KMS-11 (cell line): ENCODE data around the gene CXXC4.

Experiments
- H2AFZ ChIP-seq: fragments of 200-600 bp; sonication (generic); 2 replicates; pipeline ENCODE4 v1.6.1; 2016; ENCODE audit warnings: antibody characterized with exemption, mixed run types, low read depth
- H3K27ac ChIP-seq: fragments of 200-600 bp; sonication (generic); 2 replicates; pipeline ENCODE4 v1.6.1; 2016; ENCODE audit warnings: mild to moderate bottlenecking, mixed run types
- H3K27me3 ChIP-seq: fragments of 200-600 bp; sonication (generic); 2 replicates; pipeline ENCODE4 v1.6.1; 2017; ENCODE audit warnings: mild to moderate bottlenecking, low read depth, mixed run types, moderate library complexity; ENCODE audit not compliant: insufficient read depth
- H3K36me3 ChIP-seq: fragments of 200-600 bp; sonication (generic); 2 replicates; pipeline ENCODE4 v1.6.1; 2017; ENCODE audit warnings: mild to moderate bottlenecking, mixed run types; ENCODE audit not compliant: insufficient read depth
- H3K4me1 ChIP-seq: fragments of 200-600 bp; sonication (generic); 2 replicates; pipeline ENCODE4 v1.6.1; 2016; ENCODE audit warnings: mild to moderate bottlenecking, low read depth, mixed run types; ENCODE audit not compliant: poor library complexity, severe bottlenecking
- H3K4me2 ChIP-seq: fragments of 200-600 bp; sonication (generic); 2 replicates; pipeline ENCODE4 v1.7.0; 2016; ENCODE audit warnings: mild to moderate bottlenecking, mixed run types
- H3K4me3 ChIP-seq: fragments of 200-600 bp; sonication (generic); IDR thresholded peaks from 2 replicates; pipeline ENCODE4 v1.6.1; 2017; ENCODE audit warnings: low read depth, low read length, mixed read lengths; ENCODE audit not compliant: insufficient read depth
- H3K79me2 ChIP-seq: fragments of 200-600 bp; sonication (generic); 2 replicates; pipeline ENCODE4 v1.6.1; 2016; ENCODE audit warnings: low read depth, mixed run types; ENCODE audit not compliant: insufficient read depth
- H3K9ac ChIP-seq: fragments of 200-600 bp; sonication (generic); 2 replicates; pipeline ENCODE4 v1.6.1; 2016; ENCODE audit warnings: mild to moderate bottlenecking, mixed run types
- H4K20me1 ChIP-seq: fragments of 200-600 bp; sonication (generic); 2 replicates; pipeline ENCODE4 v1.6.1; 2016; ENCODE audit warnings: mild to moderate bottlenecking, mixed run types; ENCODE audit not compliant: insufficient read depth
- TF ChIP-seq, protein P1 (sequence below): fragments of 200-600 bp; sonication (generic); conservative IDR thresholded peaks from 2 replicates; pipeline ENCODE4 v1.6.1; 2017; ENCODE audit warnings: low read depth, mild to moderate bottlenecking, antibody characterized with exemption, low read length, moderate library complexity, mixed read lengths

CXXC4 gene

GRCh38 chr4:104489731-104490095, 5.0 kb downstream of the CXXC4 start:
- peak overlapping the region; percentile 86 for H3K27ac ChIP-seq
- peaks cover 53% of the 10 kb centered on the region for H3K4me1 ChIP-seq
- no peaks in the 10 kb centered on the region for H3K36me3 ChIP-seq
- peak overlapping the region; percentile 61 for H3K9ac ChIP-seq
- TF ChIP-seq, protein P1, sequence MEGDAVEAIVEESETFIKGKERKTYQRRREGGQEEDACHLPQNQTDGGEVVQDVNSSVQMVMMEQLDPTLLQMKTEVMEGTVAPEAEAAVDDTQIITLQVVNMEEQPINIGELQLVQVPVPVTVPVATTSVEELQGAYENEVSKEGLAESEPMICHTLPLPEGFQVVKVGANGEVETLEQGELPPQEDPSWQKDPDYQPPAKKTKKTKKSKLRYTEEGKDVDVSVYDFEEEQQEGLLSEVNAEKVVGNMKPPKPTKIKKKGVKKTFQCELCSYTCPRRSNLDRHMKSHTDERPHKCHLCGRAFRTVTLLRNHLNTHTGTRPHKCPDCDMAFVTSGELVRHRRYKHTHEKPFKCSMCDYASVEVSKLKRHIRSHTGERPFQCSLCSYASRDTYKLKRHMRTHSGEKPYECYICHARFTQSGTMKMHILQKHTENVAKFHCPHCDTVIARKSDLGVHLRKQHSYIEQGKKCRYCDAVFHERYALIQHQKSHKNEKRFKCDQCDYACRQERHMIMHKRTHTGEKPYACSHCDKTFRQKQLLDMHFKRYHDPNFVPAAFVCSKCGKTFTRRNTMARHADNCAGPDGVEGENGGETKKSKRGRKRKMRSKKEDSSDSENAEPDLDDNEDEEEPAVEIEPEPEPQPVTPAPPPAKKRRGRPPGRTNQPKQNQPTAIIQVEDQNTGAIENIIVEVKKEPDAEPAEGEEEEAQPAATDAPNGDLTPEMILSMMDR = no peak
- H3K27me3 ChIP-seq = no peaks in the 10 kb centered on the region
- H4K20me1 ChIP-seq = no peaks in the 10 kb centered on the region
- peak overlapping the region; percentile 75 for H3K4me2 ChIP-seq
- no peak overlapping the region for H3K4me3 ChIP-seq
- no peak overlapping the region for H2AFZ ChIP-seq
- H3K79me2 ChIP-seq = peaks cover 60% of the 10 kb centered on the region

- H3K4me3 ChIP-seq = no peak overlapping the region
- H3K4me2 ChIP-seq = peak overlapping the region; percentile 75
- peak overlapping the region; percentile 86 for H3K27ac ChIP-seq
- no peaks in the 10 kb centered on the region for H3K27me3 ChIP-seq
- H3K9ac ChIP-seq = peak overlapping the region; percentile 61; the same call in 1 of the 2 replicates
- TF ChIP-seq, protein P1 = no peak
- peaks cover 60% of the 10 kb centered on the region for H3K79me2 ChIP-seq
- H4K20me1 ChIP-seq = no peaks in the 10 kb centered on the region
- H3K36me3 ChIP-seq = no peaks in the 10 kb centered on the region
- H2AFZ ChIP-seq = no peak overlapping the region
- peaks cover 69% of the 10 kb centered on the region for H3K4me1 ChIP-seq
Observed at GRCh38 chr4:104488151-104488550, 6.5 kb downstream of the CXXC4 start.

- H4K20me1 ChIP-seq = no peaks in the 10 kb centered on the region
- peak overlapping the region; percentile 75 for H3K4me2 ChIP-seq
- H3K27me3 ChIP-seq = no peaks in the 10 kb centered on the region
- TF ChIP-seq, protein P1 = no peak
- peak overlapping the region; percentile 86 for H3K27ac ChIP-seq
- H3K36me3 ChIP-seq = no peaks in the 10 kb centered on the region
- peak overlapping the region; percentile 35; the same call in 1 of the 2 replicates for H3K9ac ChIP-seq
- no peak overlapping the region for H3K4me3 ChIP-seq
- H2AFZ ChIP-seq = no peak overlapping the region
- peaks cover 62% of the 10 kb centered on the region for H3K79me2 ChIP-seq
- peaks cover 80% of the 10 kb centered on the region for H3K4me1 ChIP-seq
Observed at GRCh38 chr4:104486716-104487504, 7.8 kb downstream of the CXXC4 start.

GRCh38 chr4:104475652-104476051, 19.0 kb downstream of the CXXC4 start:
- no peaks in the 10 kb centered on the region for H3K36me3 ChIP-seq
- H2AFZ ChIP-seq = no peak overlapping the region
- no peak overlapping the region for H3K4me2 ChIP-seq
- H3K27me3 ChIP-seq = no peaks in the 10 kb centered on the region
- H3K27ac ChIP-seq = no peak overlapping the region
- no peak overlapping the region for H3K9ac ChIP-seq
- H3K79me2 ChIP-seq = no peaks in the 10 kb centered on the region; the same call in 1 of the 2 replicates
- peaks cover 57% of the 10 kb centered on the region for H3K4me1 ChIP-seq
- H4K20me1 ChIP-seq = no peaks in the 10 kb centered on the region
- TF ChIP-seq, protein P1 = no peak
- H3K4me3 ChIP-seq = no peak overlapping the region
